HEK293T (cell line): Measurements from ENCODE around the gene DHDH.

ENCODE experiments used
- CTBP1 ChIP-seq: fragments of 450-650 bp; IDR thresholded peaks from 2 replicates; pipeline ENCODE4 v1.6.1; 2016; ENCODE audit warnings: borderline replicate concordance
- ELF4 ChIP-seq: fragments of 450-650 bp; IDR thresholded peaks from 2 replicates; pipeline ENCODE4 v1.6.1; 2017; ENCODE audit warnings: antibody characterized with exemption
- FOXM1 ChIP-seq: fragments of 450-650 bp; IDR thresholded peaks from 2 replicates; pipeline ENCODE4 v1.6.1; 2017; ENCODE audit warnings: mild to moderate bottlenecking, borderline replicate concordance
- HDGF ChIP-seq: fragments of 450-650 bp; IDR thresholded peaks from 2 replicates; pipeline ENCODE4 v1.6.1; 2017; ENCODE audit warnings: antibody characterized with exemption, borderline replicate concordance
- NFRKB ChIP-seq: fragments of 450-650 bp; IDR thresholded peaks from 2 replicates; pipeline ENCODE4 v1.6.1; 2016; ENCODE audit warnings: mild to moderate bottlenecking, moderate library complexity
- PKNOX1 ChIP-seq: fragments of 450-650 bp; IDR thresholded peaks from 2 replicates; pipeline ENCODE4 v1.6.1; 2016
- SUZ12 ChIP-seq: fragments of 450-650 bp; IDR thresholded peaks from 2 replicates; pipeline ENCODE4 v1.6.1; 2016; ENCODE audit warnings: mild to moderate bottlenecking
- TARDBP ChIP-seq: fragments of 450-650 bp; IDR thresholded peaks from 2 replicates; pipeline ENCODE4 v1.6.1; 2016
- ZNF384 ChIP-seq: fragments of 450-650 bp; IDR thresholded peaks from 2 replicates; pipeline ENCODE4 v1.6.1; 2016

DNA sequence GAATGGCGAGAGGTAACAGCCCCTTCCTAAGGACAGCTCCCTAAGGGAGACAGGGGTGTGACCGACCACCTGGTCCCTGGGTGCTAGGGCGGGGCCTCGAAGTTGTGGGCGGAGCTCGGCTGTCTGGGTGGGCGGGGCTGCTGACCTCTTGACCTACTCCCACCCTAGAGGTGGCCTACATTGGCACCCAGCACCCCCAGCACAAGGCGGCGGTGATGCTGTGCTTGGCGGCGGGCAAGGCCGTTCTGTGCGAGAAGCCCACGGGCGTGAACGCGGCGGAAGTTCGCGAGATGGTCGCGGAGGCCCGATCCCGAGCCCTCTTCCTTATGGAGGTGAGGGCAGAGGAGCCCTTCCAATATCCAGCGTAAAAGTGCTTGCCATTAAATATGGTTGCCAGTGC, 2.4 kb downstream of the DHDH start:
- TF ChIP-seq ZNF384 (no peak), FOXM1 (no peak), NFRKB (no peak), CTBP1 (no peak), HDGF (no peak), TARDBP (no peak), PKNOX1 (no peak), SUZ12 (no peak), ELF4 (no peak)
